NCI-H460 (cell line): Measurements from ENCODE around the gene MX2. TPM values are rescaled to one million over a fixed set of nuclear protein-coding genes. Genes with fewer than 3 reads are reported as not detected.
"Not testable (repeated sequence)": the region's sequence is repeated elsewhere in the genome, so short reads cannot be mapped to it uniquely, and the experiment has no call there.

Experiments
- DNase-seq: peaks from one replicate; pipeline ENCODE4 v3.0.0-alpha.2; 2016; ENCODE audit warnings: low read depth; ENCODE audit errors: extremely low read depth
- total RNA-seq: library from RNA; depleted of rRNA; stranded (reverse); fragments of >200 nt; shearing (Covaris generic); gene quantifications from 2 replicates; pipeline ENCODE4 v1.2.3, GENCODE V29; 2014

Gene MX2
- total RNA-seq, 1 experiment from 2014 or later: 0.42 TPM

DNA sequence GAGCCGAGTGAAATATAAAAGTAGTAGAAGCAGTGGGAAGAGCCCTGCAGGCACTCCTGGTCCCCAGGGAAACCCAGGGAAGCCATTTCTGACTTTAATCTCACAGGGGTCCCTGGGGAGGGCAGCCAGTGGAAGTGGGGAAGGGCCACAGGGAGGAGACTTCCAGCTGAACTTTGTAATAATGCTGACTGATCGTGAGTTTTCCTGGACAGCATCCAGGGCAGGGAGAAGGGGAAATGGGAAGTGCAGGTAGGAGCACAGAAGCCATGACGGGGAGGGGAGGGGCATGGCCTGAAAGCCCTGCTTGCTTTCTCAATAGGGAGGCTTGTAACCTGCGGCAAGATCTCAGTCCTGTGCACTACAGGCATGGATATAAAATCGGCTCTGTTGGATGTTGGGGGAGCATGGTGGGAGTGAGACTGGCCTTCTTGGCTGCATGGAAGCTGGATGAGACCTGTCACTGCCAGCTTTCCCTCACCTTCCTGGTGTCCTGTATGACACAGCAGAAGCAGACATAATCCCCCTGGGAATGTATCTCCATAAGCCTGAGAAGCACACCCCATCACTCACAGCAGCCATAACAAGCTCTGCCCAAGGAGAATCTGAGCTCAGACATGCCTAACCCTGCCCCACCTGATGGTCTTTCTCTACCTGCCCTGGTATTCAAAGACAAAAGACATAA is 49.1 kb downstream of the MX2 start:
- no peak for DNase-seq

DNA sequence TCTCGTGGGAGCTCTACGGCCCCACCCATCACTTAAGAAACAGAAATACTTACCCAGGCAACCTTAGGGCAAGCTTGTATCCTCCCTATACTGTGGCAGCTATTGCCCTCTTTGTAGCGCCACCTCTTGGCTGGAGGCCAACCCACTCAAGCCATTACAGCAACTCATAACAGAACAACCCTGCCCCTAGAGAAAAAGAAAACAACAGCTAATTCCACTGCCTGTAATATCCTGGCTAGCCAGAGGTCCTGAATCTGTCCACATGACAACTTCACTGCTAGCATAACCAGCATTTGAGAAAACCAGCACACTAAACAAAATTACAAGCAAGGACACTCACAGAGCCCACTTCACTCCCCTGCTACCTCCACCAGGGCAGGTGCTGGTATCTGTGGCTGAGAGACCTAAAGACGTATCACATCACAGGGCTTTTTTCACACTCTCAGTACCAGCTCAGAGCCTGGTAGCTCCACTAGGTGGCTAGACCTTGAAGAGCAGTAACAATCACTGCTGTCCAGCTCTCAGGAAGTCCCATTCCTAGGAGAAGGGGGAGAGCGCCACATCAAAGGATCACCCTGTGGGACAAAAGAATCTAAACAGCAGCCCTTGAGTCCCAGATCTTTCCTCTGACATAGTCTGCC is 49.7 kb downstream of the MX2 start:
- DNase-seq: no peak

DNA sequence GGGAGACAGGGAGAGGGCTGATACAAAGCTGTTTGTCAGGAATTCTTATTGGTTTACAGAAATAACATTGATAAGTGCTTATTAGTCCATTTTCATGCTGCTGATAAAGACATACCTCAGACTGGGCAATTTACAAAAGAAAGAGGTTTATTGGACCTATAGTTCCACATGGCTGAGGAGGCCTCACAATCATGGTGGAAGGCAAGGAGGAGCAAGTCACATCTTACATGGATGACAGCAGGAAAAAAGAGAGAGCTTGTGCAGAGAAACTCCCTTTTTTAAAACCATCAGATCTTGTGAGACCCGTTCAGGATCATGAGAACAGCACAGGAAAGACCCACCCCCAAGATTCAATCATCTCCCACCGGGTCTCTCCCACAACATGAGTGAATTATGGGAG is 55.7 kb downstream of the MX2 start:
- not testable (repeated sequence) for DNase-seq

DNA sequence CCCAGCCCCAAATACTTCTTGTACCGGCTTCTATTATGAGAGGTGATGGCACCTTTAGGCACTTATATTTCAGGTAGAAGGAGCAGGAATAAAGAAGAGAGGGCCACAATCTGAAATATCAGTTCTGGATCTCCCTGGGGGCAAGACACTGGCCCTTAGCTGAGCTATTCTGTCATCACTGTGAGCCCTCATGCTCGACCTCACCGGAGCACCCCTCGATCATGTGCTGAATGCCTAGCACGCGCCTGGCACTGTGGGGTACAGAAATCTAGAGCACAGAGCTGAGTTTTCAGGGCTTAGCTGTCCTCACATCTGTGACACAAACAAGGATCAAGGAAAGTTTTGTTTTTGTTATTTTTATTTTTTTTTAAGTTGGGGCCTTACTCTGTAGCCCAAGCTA is 56.6 kb downstream of the MX2 start:
- DNase-seq: no peak

DNA sequence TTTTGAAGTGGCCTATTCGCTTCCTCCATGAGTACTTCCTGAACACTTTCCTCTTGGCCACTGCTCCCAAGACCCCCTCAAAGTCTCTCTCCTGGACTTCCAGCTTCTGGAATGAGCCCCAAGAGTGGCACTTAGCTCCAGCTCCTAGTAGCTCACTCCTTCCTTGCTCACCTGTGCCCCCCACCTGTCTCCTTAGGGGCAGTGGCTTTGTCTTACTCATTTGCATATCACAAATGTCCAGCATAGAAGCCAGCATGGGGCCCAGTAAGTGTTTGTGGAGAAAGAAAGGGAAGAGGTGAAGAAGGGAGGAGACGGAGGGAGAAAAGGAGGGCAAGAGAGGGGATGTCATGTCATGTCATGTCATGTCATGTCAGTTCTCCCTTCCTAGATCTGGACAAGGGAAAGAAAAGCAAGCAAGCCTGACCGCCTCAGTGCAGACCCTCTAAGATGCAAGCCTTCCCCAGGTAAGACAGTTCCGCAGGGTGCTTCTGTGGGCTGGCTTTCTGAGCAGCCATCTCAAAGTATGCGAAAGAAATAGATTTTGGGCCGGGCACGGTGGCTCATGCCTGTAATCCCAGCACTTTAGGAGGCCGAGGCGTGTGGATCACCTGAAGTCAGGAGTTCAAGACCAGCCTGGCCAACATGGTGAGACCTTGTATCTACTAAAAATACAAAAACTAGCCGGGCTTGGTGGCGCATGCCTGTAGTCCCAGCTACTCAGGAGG is 57.3 kb downstream of the MX2 start:
- DNase-seq: no peak

DNA sequence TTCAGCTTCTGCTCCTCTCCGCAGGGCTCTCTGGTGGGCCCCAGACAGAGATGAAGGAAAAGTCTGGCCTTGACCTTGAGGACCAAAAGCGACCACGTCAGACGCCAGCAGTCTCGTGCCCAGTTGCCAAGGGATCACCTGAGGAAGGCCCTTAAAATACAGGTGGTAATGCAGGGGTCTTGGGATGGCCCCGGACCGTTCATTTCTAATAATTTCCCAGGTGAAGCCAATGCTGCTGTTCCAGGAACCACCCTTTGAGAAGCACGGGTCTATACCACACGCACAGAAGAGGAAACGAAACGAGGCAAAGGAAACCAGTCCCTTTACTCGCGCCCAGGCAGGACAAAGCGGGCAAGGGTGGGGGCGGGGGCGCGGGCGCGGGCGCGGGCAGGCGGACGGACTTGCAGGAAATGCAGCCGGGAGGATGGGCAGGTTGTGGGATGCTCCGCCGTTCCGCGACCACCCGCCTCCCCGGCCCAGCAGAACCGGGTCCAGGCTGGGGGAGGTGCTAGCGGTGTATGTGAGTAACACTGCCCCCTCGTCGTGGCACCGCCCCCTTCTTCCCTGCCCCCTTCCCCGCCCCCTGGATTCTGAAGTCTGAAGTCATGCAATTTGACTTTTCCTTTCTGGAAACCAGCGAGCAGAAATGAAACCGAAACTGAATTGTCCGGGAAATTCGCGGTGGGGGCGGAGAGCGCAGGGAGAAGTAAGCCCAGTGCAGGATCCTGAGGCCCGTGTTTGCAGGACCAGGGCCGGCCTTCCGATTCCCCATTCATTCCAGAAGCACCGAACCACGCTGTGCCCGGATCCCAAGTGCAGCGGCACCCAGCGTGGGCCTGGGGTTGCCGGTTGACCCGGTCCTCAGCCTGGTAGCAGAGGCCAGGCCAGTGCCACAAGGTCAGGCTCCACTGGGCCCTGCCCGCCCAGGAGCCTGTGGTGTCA is 58.4 kb downstream of the MX2 start:
- DNase-seq: peak; percentile 52

DNA sequence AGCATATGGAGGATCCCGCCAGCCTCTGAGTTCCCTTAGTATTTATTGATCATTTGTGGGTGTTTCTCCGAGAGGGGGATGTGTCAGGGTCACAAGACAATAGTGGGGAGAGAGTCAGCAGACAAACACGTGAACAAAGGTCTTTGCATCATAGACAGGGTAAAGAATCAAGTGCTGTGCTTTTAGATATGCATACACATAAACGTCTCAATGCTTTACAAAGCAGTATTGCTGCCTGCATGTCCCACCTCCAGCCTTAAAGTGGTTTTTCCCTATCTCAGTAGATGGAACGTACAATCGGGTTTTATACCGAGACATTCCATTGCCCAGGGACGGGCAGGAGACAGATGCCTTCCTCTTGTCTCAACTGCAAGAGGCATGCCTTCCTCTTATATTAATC is 59.2 kb downstream of the MX2 start:
- not testable (repeated sequence) for DNase-seq

DNA sequence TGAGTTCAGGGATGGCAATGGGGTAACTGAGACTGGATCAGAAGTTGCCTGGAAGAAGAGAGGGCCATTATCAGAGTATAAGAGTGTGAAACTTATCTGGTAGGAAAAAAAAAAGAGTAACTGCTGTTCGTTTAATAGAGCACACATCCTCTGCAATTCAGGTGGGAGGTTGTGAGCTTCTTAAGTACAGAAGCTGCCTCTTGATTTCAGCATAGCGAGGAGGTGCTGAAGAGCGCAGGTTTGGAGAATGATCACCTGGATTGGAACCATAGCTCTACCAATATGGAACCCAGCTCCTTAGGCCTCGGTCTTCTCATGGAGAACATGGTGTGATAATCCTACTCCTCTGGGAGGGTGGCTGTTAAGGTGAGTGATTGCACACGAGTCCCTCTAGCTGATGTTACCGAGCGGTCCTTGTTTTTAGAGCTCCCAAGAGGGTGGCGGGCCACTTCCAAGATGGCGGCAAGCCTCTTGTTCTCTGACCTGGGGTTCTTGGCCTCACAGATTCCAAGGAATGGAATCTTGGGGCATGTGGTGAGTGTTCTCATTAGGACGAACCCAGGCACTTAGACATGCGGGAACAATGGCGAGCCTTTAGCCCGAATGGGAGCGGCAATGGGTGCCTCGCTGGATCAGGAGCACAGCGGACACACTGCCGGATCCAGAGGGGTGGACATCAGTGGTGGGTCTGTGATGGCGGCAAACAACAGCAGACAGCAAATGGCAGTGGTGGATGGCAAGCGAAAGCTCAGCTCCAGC is 60.9 kb downstream of the MX2 start:
- no peak for DNase-seq

DNA sequence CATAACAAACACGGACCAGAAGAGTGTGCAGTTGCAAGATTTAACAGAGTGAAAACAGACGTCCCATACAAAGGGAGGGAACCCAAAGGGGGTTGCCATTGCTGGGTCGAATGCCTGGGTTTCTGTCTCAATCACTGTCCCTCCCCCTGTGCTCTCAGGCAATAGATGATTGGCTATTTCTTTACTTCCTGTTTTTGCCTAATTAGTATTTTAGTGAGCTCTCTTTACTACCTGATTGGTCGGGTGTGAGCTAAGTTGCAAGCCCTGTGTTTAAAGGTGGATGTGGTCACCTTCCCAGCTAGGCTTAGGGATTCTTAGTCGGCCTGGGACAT is 61.4 kb downstream of the MX2 start:
- DNase-seq: not testable (repeated sequence)

DNA sequence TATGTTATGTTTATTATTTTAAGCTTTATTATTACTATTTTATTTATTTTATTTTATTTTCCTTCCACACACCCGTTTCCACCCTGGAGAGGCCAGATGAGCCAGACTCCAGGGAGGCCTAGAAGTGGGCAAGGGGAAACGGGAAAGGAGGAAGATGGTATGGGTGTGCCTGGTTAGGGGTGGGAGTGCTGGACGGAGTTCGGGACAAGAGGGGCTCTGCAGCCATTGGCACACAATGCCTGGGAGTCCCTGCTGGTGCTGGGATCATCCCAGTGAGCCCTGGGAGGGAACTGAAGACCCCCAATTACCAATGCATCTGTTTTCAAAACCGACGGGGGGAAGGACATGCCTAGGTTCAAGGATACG is 63.7 kb downstream of the MX2 start:
- no peak for DNase-seq

DNA sequence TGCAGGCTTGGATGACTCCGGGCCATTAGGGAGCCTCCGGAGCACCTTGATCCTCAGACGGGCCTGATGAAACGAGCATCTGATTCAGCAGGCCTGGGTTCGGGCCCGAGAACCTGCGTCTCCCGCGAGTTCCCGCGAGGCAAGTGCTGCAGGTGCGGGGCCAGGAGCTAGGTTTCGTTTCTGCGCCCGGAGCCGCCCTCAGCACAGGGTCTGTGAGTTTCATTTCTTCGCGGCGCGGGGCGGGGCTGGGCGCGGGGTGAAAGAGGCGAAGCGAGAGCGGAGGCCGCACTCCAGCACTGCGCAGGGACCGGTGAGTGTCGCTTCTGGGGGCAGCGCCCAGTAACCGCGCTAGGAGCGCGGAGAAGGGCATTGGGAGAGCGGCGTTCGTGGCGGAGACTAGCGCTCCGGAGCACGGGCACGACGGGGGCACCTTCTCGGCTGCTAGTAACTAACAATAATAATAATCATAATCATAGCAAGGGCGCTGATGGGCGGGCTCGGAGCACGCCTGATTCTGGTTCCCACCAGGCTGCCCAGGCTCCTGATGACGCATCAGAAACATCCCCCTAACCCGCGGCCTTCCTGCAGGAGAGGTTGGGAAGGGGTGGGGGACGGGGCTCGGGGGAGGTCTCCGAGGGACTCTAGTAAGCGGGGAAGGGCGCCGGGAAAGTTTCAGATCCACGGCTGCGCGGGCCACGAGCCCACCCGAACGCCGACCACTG is 64.3 kb downstream of the MX2 start, which contains the start of gene MX1:
Gene MX1 (plus strand): TSS at position 286 of the 722 bp plus-strand sequence. CDS start 5,832 bp downstream, outside the sequence.
- no peak for DNase-seq

DNA sequence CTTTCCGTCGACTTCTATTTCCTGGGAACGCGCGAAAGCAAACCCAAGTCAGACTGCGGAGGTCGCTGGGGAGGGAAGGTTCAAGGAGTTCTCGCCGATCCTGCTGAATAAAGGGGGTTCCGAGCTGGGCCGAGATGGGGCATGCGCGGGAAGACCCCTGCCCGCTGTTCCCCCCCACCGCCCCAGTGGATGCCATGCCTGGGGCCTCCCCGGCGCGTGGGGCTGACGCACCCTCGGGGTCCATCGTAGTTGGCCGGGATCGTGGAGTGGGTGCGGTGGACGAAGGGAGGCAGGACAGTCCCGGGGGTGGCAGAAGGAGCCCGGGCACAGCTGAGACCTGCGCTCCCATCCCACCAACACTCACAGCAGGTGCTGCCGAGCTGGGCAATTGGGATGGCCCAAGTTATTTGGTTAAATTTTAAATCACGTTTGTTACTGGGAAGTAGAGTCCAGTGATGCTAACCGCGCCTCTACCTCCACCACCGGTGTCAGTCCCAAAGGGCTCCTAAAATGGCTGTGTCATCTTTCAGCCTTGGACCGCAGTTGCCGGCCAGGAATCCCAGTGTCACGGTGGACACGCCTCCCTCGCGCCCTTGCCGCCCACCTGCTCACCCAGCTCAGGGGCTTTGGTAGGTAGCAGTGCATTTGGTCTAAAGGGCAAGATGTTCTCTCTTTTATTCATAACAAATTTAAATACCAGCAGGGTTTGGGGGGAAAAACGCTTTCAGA is 65.0 kb downstream of the MX2 start:
- DNase-seq: no peak

DNA sequence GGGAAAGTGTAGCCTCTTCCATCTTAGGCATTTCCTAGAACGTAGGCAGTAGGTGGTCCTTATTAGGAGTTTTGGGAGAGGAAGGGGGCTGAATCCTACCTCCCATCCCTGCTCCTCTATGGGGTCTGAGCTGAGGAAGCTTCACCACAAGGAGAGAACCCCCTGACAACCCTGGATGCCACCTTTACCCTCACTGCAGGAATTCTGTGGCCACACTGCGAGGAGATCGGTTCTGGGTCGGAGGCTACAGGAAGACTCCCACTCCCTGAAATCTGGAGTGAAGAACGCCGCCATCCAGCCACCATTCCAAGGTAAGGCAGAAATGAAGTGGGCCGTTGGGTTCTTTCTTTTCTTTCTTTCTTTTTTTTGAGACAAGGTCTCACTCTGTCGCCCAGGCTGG is 65.7 kb downstream of the MX2 start:
- DNase-seq: no peak

DNA sequence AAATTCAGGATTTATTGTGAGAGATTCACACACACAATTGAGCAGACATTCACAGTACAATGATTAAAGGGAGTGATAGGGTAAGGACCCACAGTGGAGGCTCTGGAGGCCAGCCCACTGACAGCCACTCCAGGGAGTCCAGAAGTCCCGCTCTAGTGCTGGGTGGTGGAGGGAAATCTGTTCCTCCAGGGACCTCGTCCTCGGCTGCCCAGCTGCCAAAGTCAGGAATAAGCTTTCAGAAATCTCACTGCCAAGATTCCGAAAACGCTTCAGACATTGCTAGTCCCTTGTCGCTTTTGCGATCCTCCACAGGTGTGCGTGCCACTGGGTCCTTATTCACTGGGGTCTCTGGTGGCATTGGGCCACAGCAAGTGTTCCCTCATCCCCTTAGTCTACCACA is 66.5 kb downstream of the MX2 start:
- DNase-seq: no peak

DNA sequence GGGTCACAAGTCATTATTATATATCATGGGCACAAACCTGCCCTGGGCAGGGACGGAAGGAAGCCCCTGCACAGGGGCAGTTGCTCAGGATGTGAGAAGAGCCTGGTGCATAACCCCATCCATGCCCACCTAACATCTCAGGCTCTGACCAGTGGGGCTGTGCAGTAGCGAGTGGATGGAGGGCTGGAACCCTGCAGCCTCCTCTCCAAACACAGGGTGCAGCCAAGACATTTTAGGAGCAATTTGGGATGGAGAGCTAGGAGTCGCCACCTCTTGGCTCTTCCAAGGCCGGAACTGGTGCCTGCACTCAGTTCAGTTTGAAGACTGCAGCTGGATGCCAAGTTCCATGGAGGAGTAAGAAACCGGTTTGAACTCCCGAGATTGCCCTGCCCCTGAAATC is 67.0 kb downstream of the MX2 start:
- DNase-seq: no peak

DNA sequence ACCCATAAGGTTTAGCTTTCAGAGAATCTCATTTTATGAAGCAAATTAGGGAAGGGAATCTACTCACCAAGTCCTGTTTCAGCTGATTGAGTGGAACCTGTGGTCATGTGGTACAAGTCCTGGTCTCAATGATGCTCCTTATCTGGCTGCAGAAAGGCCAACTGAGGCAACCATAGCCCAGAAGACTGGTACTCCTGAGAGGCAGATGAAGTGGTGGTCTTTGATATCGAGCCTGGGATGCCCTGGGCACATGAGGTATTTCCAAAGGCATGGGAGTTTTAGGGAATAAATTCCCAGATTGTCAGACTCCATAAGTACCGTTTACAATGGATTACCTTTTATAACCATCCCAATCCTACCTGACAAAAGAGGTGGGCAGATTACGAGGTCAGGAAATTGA is 67.5 kb downstream of the MX2 start:
- DNase-seq: no peak

DNA sequence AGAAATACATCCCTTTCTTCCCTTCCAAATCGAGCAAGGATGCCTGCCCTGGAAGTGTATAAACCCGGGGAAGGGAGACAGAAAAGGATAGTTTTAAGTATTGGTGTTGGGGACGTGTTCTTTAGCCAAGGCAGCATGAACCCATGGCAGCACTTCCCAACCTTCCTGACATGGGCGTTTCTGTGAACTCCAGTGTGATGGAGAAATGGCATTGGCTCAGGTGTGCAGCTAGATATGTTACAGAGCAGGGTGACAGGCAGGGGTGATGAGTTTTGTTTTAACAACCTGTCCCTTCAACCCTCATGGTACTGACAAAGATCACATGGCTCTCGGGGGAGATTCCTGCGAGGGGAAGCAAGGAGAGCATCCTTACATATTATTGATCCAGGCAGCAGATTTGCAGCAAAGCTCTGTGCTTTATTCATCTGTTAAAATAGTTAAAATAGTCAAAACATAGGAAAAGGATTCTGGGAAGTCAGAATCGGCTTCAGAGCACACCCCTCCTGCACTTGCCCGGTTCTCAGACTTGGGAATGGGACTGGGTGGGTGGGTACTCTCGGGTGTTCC is 68.2 kb downstream of the MX2 start:
- no peak for DNase-seq

DNA sequence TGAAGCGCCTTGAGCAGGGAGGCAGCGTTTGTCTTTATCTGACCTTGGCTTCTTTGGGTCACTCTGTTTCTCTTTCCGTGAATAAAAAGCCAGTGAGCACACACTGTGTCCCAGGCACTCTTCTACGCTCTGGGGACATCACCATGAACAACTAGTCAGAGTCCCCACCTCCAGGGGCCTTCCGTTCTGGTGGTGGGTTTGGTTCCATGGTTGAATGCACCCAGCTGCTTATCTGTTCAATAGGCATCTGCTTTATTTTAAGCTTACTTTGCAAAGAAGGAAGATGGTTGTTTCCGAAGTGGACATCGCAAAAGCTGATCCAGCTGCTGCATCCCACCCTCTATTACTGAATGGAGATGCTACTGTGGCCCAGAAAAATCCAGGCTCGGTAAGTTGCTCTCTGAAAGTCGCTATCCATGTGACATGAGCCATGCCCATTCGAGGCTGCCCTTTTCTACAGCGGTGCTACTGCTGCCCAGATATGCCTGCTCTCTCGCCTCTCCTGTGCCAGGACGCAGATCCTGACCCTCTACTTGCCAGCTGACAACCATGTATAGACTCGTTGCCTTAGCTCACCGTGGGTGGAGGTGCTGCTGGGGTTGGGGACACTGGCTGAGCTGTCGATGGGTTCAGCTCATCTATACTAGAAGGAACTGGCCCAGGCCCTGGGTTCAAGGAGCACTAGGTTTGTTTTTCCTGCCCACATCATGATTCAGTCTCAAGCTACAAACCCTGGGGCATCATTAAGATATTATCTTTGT is 70.1 kb downstream of the MX2 start:
- DNase-seq: no peak
